Jurkat, Clone E6-1 (cell line): Measurements from ENCODE around the gene ENDOD1.
A peak's percentile ranks its signal among the peaks of the same experiment; 100 is the strongest.

Experiments
- DNase-seq: peaks from one replicate; pipeline ENCODE4 v3.0.0-alpha.2; 2011; ENCODE audit warnings: low read depth, low spot score
- H3K4me3 ChIP-seq: 2 replicates; pipeline ENCODE4 v1.5.1; 2011; ENCODE audit warnings: mild to moderate bottlenecking, low read length, control low read depth, moderate library complexity

ENDOD1 gene

GRCh38 chr11:95074792-95075563 is 14.7 kb upstream of the ENDOD1 start:
- H3K4me3 ChIP-seq, result no peak overlapping the region
- no peak for DNase-seq

DNA sequence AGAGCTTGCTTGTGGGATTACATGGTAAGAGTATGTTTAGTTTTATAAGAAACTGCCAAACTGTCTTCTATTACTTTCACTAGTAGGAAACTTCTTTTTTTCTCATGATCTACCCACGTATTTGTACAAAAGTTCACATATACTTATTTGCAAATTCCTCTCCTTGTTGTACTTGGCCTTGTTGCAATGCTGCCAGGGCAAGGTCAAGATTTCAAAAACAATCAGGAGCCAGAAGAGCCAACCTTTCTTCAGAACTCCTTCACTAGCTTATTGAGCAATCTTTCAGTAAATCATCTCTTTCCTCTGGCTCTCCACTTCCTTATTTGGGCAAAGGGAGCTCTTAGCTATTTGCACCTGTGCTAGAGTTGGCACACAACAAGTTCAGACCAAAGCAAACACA is 13.2 kb upstream of the ENDOD1 start:
- no peak overlapping the region for H3K4me3 ChIP-seq
- no peak for DNase-seq

- H3K4me3 ChIP-seq, result no peak overlapping the region
Measured at GRCh38 chr11:95076981-95077380, 12.7 kb upstream of the ENDOD1 start.

DNA sequence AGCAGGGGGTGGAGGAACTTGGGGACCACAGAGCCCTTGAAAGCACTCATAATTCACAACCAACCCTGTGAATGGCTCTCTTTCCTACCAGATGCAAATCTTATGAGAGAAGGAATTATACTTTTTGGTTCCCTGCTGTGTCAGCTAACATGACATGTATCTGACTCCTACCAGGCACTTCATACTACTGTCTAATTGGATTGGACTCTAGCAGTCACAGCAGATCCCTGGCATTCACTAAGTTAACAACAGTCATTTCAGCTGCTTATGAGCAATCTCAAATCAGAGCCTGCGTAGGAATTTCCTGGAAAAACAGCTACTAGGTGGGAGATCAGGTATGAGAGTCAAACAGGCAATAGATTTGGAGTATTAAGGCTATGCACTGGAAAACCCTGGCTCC is 11.1 kb upstream of the ENDOD1 start:
- DNase-seq, result no peak
- no peak overlapping the region for H3K4me3 ChIP-seq

More at GRCh38 chr11:95076981-95077380, 12.7 kb upstream of the ENDOD1 start:
- peak; percentile 75 for DNase-seq

GRCh38 chr11:95081010-95081409 is 8.6 kb upstream of the ENDOD1 start:
- no peak overlapping the region for H3K4me3 ChIP-seq

GRCh38 chr11:95081412-95081811 is 8.2 kb upstream of the ENDOD1 start:
- H3K4me3 ChIP-seq, result no peak overlapping the region
- DNase-seq, result no peak

More at GRCh38 chr11:95081010-95081409, 8.6 kb upstream of the ENDOD1 start:
- no peak for DNase-seq

DNA sequence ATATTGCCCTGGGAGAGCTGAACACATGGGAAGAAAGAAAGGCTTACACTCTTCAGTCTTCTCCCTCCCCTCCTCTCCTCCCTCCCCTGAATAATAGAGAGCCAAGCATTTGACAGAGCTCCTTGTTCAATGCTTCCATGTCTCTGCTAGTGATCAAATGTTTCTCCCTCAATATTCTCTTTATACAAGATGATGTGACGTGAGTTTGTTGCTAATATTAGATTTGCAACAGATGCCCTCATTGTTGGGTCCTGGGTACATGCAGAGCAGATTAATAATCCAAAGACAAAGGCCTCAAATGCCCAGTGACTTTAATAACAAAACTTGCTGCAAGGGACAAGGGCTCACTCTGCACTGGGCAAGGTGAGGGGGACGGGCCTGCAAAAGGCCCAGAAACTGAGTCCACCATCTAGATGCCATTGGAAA is 7.1 kb upstream of the ENDOD1 start:
- no peak for DNase-seq
- no peak overlapping the region for H3K4me3 ChIP-seq

- no peak for DNase-seq
- no peak overlapping the region for H3K4me3 ChIP-seq
Measured at GRCh38 chr11:95084509-95084908, 5.1 kb upstream of the ENDOD1 start.

DNA sequence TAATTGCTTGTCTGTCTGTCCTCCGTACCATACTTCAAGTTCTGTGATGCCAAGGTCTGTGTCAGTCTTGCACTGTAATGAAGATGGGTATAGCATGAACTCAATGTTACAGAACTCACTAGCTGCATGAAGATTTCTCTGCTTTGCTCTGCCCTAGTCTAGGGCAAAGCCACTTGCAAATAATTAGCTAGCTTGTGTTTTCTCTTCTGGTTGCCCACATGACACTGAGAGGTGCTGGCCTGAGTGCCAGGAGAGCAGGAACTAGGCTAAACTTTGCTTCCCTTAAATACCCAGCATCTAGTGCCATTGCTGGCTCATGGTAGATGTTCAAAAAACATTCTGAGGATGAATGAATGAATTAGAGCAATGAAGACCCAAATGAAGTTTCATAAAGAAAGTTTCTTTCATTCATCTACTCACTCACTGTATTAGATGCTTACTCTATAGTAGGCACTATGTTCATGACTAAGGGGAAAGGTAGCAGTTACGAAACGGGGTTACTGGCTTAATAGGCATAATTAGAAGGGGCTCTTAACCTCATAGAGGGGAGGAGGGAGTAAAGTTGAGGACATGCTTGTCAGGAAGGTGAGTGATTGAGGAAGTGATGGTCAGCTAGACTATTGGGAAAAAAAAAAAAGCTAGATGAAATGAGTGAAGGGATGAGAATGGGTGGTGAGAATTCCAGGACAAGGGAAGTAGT is 4.4 kb upstream of the ENDOD1 start:
- no peak overlapping the region for H3K4me3 ChIP-seq
- DNase-seq, result no peak

- no peak for DNase-seq
- H3K4me3 ChIP-seq, result no peak overlapping the region
Measured at GRCh38 chr11:95086151-95086550, 3.5 kb upstream of the ENDOD1 start.

- no peak for DNase-seq
- no peak overlapping the region for H3K4me3 ChIP-seq
Measured at GRCh38 chr11:95086836-95087570, 2.6 kb upstream of the ENDOD1 start.

DNA sequence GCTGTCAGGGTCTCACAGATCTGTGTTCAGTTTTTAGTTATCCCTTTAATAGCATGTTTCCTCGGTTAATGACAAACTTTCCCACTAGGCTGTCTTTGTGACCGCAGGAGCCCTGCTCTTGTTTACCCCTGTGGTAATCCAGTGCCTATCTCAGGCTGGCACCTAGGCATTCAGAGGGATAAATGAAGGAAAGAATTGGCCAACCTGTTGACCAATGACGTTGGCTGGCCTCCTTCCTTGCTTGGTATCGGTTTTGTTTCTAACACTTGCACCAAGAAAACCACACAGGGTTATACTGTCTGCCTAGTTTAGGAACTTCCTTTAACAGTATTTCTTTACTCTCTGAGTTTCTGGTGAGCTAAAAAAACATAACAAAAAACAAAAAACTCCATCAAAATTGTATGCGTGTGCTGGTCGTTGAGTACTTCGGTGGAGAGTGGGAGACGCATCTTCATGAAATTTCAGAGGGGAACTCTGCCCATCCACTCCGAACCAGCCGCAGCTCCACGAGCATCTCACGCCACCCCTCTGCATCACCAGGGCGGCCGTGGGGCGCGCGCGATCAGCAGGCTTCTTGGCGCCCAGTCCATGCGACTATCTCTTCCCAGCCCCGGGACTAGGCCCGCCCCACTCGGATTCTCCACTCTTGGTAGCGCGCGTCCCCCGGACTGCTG is 563 bp upstream of the ENDOD1 start:
- no peak for DNase-seq
- H3K4me3 ChIP-seq, result peak overlapping the region; percentile 57

GRCh38 chr11:95091663-95092180 is 2.1 kb downstream of the ENDOD1 start:
- DNase-seq, result no peak
- H3K4me3 ChIP-seq, result no peak overlapping the region

- DNase-seq, result no peak
- no peak overlapping the region for H3K4me3 ChIP-seq
Measured at GRCh38 chr11:95092549-95093324, 3.1 kb downstream of the ENDOD1 start.

- no peak overlapping the region for H3K4me3 ChIP-seq
- no peak for DNase-seq
Measured at GRCh38 chr11:95093548-95093947, 3.9 kb downstream of the ENDOD1 start.

- DNase-seq, result no peak
- H3K4me3 ChIP-seq, result no peak overlapping the region
Measured at GRCh38 chr11:95095858-95096587, 6.4 kb downstream of the ENDOD1 start.

GRCh38 chr11:95097209-95097608 is 7.6 kb downstream of the ENDOD1 start:
- DNase-seq, result no peak
- H3K4me3 ChIP-seq, result no peak overlapping the region

DNA sequence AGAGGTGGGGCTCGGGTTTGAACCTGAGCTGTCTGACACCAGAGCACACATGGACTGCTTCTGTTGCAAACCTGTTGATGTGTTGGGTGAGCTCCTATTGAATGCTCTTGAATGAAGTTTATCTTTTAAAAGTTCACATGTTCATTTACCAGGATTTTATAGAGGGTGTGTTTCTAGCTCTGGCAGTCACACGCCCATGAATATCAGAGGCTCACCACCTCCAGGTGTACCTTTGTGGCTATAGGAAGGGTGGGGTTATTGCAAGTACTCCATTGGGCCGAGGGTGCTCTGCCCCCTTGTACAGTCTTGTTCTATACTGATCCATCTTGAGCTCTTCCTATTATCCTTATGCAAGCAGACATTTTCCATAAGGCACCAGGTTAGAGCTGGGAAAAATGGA is 9.2 kb downstream of the ENDOD1 start:
- no peak for DNase-seq
- no peak overlapping the region for H3K4me3 ChIP-seq
